SU-DHL-6 (cell line): ENCODE results near the gene FRAS1.

Experiments
- H2AFZ ChIP-seq: fragments of 200-600 bp; sonication (generic); 2 replicates; pipeline ENCODE4 v1.6.1; 2014; ENCODE audit warnings: low read depth, mild to moderate bottlenecking, moderate library complexity, mixed read lengths, antibody characterized with exemption, low read length; ENCODE audit not compliant: severe bottlenecking
- H3F3A ChIP-seq: fragments of 200-600 bp; shearing (Covaris generic); 2 replicates; pipeline ENCODE4 v1.6.0; 2016; ENCODE audit warnings: antibody characterized with exemption, mild to moderate bottlenecking; ENCODE audit not compliant: insufficient read depth
- H3K27ac ChIP-seq: fragments of 200-600 bp; sonication (generic); 2 replicates; pipeline ENCODE4 v1.5.1; 2016; ENCODE audit warnings: low read depth, mild to moderate bottlenecking, low read length, moderate library complexity, mixed read lengths
- H3K27me3 ChIP-seq: fragments of 200-600 bp; sonication (generic), shearing (Covaris generic); 2 replicates; pipeline ENCODE4 v1.6.0; 2014; ENCODE audit warnings: mild to moderate bottlenecking, low read length
- H3K36me3 ChIP-seq: fragments of 200-600 bp; sonication (generic); 2 replicates; pipeline ENCODE4 v1.6.1; 2014; ENCODE audit warnings: mild to moderate bottlenecking, low read length, mixed read lengths
- H3K4me2 ChIP-seq: fragments of 300-600, 200-600 bp; shearing (Covaris generic), sonication (generic); 2 replicates; pipeline ENCODE4 v1.6.0; 2014; ENCODE audit warnings: low read length, low read depth, mild to moderate bottlenecking; ENCODE audit not compliant: poor library complexity, severe bottlenecking
- H3K4me3 ChIP-seq: fragments of 200-600 bp; sonication (generic); 2 replicates; pipeline ENCODE4 v1.5.1; 2014; ENCODE audit warnings: antibody characterized with exemption, low read length, mild to moderate bottlenecking, mixed read lengths; ENCODE audit not compliant: insufficient read depth, poor library complexity, severe bottlenecking
- H3K79me2 ChIP-seq: fragments of 200-600 bp; sonication (generic); 2 replicates; pipeline ENCODE4 v1.6.1; 2014; ENCODE audit warnings: mild to moderate bottlenecking, low read length, moderate library complexity; ENCODE audit not compliant: insufficient read depth
- H3K9ac ChIP-seq: fragments of 200-600 bp; sonication (generic); 2 replicates; pipeline ENCODE4 v1.7.0; 2014; ENCODE audit warnings: mild to moderate bottlenecking, low read length
- H3K9me2 ChIP-seq: fragments of 200-600 bp; sonication (generic); replicated peaks from 2 replicates; pipeline ENCODE4 v1.6.1; 2014; ENCODE audit warnings: low read length; ENCODE audit not compliant: insufficient read depth
- H3K9me3 ChIP-seq: fragments of 200-600 bp; sonication (generic); 2 replicates; pipeline ENCODE4 v1.6.1; 2014; ENCODE audit warnings: low read length, mixed read lengths; ENCODE audit not compliant: insufficient read depth
- H4K20me1 ChIP-seq: fragments of 200-600 bp; sonication (generic); 2 replicates; pipeline ENCODE4 v1.6.1; 2014; ENCODE audit warnings: low read depth, mild to moderate bottlenecking, antibody characterized with exemption, low read length, moderate library complexity, mixed read lengths
- EZH2phosphoT487 ChIP-seq: fragments of 200-600 bp; sonication (generic), shearing (Covaris generic); conservative IDR thresholded peaks from 2 replicates; pipeline ENCODE4 v1.6.1; 2018; ENCODE audit warnings: mild to moderate bottlenecking, antibody characterized with exemption, low read length, moderate library complexity, mixed read lengths
- TF ChIP-seq, protein P1 (sequence below): fragments of 200-600 bp; sonication (generic); IDR thresholded peaks from one replicate; pipeline ENCODE4 v1.5.1; 2017; ENCODE audit warnings: antibody characterized with exemption, mild to moderate bottlenecking, low read length, moderate library complexity; ENCODE audit not compliant: insufficient read depth, poor library complexity, severe bottlenecking

The FRAS1 gene

DNA sequence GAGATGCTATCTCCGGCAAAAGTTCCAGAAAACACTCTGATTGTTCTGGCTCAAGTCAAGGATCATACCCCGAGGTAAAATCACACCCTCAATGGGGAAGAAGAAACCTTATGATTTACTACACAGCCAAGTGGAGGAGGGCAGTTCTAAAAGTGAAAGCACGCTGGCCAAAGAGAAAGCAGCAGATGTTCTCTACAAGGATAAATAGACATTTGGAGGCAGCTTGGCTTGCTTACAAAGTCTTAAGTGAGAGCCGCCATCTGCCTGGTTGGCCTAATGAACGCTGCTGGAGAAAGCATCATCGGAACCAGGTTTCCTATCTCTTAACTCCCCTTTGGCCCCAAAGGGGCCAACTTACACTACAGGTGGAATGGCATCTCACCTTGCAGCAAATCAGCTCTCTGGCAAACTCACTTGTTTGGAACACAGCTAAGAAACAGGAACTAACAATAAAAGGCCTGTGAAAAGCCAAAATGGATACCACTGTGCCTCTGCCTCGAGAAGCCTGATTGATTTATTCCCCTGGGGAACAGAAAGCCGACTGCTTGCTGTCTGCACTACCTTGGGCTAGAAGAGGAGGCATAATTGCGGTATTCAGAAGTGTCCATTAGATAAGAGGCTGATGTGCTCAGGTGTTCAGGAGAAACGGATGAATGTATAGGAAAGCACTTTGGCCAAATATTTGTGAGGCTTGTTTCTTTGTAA, 22.8 kb downstream of the FRAS1 start:
- H3F3A ChIP-seq = no peaks in the 10 kb centered on the region
- TF ChIP-seq, protein P1, sequence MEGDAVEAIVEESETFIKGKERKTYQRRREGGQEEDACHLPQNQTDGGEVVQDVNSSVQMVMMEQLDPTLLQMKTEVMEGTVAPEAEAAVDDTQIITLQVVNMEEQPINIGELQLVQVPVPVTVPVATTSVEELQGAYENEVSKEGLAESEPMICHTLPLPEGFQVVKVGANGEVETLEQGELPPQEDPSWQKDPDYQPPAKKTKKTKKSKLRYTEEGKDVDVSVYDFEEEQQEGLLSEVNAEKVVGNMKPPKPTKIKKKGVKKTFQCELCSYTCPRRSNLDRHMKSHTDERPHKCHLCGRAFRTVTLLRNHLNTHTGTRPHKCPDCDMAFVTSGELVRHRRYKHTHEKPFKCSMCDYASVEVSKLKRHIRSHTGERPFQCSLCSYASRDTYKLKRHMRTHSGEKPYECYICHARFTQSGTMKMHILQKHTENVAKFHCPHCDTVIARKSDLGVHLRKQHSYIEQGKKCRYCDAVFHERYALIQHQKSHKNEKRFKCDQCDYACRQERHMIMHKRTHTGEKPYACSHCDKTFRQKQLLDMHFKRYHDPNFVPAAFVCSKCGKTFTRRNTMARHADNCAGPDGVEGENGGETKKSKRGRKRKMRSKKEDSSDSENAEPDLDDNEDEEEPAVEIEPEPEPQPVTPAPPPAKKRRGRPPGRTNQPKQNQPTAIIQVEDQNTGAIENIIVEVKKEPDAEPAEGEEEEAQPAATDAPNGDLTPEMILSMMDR = no peak
- TF ChIP-seq EZH2phosphoT487 = no peak
- no peaks in the 10 kb centered on the region for H4K20me1 ChIP-seq
- H3K9ac ChIP-seq = no peak overlapping the region
- H3K27ac ChIP-seq = no peak overlapping the region
- no peaks in the 10 kb centered on the region for H3K9me2 ChIP-seq
- no peaks in the 10 kb centered on the region for H3K27me3 ChIP-seq
- H3K4me3 ChIP-seq = no peak overlapping the region
- no peaks in the 10 kb centered on the region for H3K36me3 ChIP-seq
- no peak overlapping the region for H2AFZ ChIP-seq
- H3K79me2 ChIP-seq = no peaks in the 10 kb centered on the region
- no peaks in the 10 kb centered on the region for H3K9me3 ChIP-seq
- H3K4me2 ChIP-seq = no peak overlapping the region

DNA sequence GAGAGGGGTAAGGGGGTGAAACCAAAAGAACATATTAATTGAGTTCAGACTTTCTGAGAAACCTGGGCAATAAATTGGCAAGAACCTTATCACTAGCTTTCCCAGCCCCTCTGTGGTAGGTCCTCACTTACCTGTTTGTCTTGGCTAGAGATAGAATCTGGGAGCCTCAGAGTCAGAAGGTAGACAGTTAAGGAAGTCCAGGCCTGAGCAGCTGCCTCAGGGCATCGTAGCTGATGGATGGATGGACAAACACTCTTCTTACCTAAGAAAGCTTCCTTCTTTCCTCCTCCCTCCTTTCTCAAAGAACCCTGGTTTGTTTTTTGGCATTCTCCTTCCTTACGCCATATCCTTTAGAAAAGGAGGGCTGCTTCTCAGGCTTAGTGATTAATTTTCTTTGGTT, 24.4 kb downstream of the FRAS1 start:
- Histone ChIP-seq H3K79me2 (no peaks in the 10 kb centered on the region), H3K36me3 (no peaks in the 10 kb centered on the region), H4K20me1 (no peaks in the 10 kb centered on the region), H3K27me3 (no peaks in the 10 kb centered on the region), H3F3A (no peaks in the 10 kb centered on the region), H3K9me2 (no peaks in the 10 kb centered on the region), H3K4me3 (no peak overlapping the region), H3K9ac (no peak overlapping the region), H3K27ac (no peak overlapping the region), H3K9me3 (no peaks in the 10 kb centered on the region), H2AFZ (no peak overlapping the region), H3K4me2 (no peak overlapping the region)
- TF ChIP-seq, protein P1 = no peak
- no peak for TF ChIP-seq EZH2phosphoT487

DNA sequence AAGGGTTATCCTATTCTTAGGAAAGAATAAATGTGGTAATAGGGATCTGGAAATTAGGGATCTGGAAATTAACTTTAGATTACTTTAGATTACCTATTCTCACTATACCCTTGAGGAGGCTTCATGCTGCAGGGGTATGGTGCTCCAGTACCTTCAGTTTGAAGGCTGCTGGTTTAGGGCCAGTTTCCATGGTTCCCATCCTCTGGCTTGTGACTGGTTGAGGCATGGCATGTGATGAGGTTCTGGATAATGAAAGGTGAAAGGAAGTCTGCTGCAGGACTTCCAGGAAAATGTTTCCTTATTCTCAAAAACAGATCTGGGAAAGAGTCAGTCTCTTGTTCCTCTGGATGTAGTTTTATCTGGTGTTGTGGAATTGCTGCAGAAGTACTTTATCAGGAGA, 25.9 kb downstream of the FRAS1 start:
- no peaks in the 10 kb centered on the region for H3K27me3 ChIP-seq
- H3K79me2 ChIP-seq = no peaks in the 10 kb centered on the region
- H4K20me1 ChIP-seq = no peaks in the 10 kb centered on the region
- TF ChIP-seq EZH2phosphoT487 = no peak
- TF ChIP-seq, protein P1 = no peak
- H3K27ac ChIP-seq = no peak overlapping the region
- H3K4me3 ChIP-seq = no peak overlapping the region
- no peak overlapping the region for H3K4me2 ChIP-seq
- H3K36me3 ChIP-seq = no peaks in the 10 kb centered on the region
- no peak overlapping the region for H2AFZ ChIP-seq
- H3K9me2 ChIP-seq = no peaks in the 10 kb centered on the region
- no peaks in the 10 kb centered on the region for H3K9me3 ChIP-seq
- H3K9ac ChIP-seq = no peak overlapping the region
- no peaks in the 10 kb centered on the region for H3F3A ChIP-seq
